ENCODE results near the gene CCDC6.
A peak's percentile ranks its signal among the peaks of the same experiment; 100 is the strongest.
"Not testable (repeated sequence)": the region's sequence is repeated elsewhere in the genome, so short reads cannot be mapped to it uniquely, and the experiment has no call there.

Gene CCDC6

GRCh38 chr10:59812519-59813122 is 93.7 kb downstream of the CCDC6 start:
- no peak for DNase-seq (ENCODE audit: low spot score)

- no peak for DNase-seq (ENCODE audit: low spot score)
Measured at GRCh38 chr10:59809644-59809974, 96.7 kb downstream of the CCDC6 start.

GRCh38 chr10:59808896-59809643 is 97.3 kb downstream of the CCDC6 start:
- DNase-seq (ENCODE audit: low spot score): peak; percentile 68

- DNase-seq (ENCODE audit: low spot score): no peak
Measured at GRCh38 chr10:59807629-59808620, 98.4 kb downstream of the CCDC6 start.

- peak; percentile 24 for DNase-seq (ENCODE audit: low spot score)
Measured at GRCh38 chr10:59805014-59805413, 101.3 kb downstream of the CCDC6 start.

- DNase-seq (ENCODE audit: low spot score): no peak
Measured at GRCh38 chr10:59804220-59804619, 102.1 kb downstream of the CCDC6 start.

- no peak for DNase-seq (ENCODE audit: low spot score)
Measured at GRCh38 chr10:59803714-59804113, 102.6 kb downstream of the CCDC6 start.

GRCh38 chr10:59801171-59801570 is 105.2 kb downstream of the CCDC6 start:
- DNase-seq (ENCODE audit: low spot score): no peak

GRCh38 chr10:59799421-59799820 is 106.9 kb downstream of the CCDC6 start:
- DNase-seq (ENCODE audit: low spot score): no peak

- DNase-seq (ENCODE audit: low spot score): no peak
Measured at GRCh38 chr10:59793919-59794318, 112.4 kb downstream of the CCDC6 start.

GRCh38 chr10:59792812-59793211 is 113.5 kb downstream of the CCDC6 start:
- DNase-seq (ENCODE audit: low spot score): no peak

GRCh38 chr10:59791601-59792000 is 114.8 kb downstream of the CCDC6 start:
- DNase-seq (ENCODE audit: low spot score): no peak

- DNase-seq (ENCODE audit: low spot score): not testable (repeated sequence)
Measured at GRCh38 chr10:59790080-59790479, 116.3 kb downstream of the CCDC6 start.

- not testable (repeated sequence) for DNase-seq (ENCODE audit: low spot score)
Measured at GRCh38 chr10:59788914-59789313, 117.4 kb downstream of the CCDC6 start.

GRCh38 chr10:59787032-59787431 is 119.3 kb downstream of the CCDC6 start:
- DNase-seq (ENCODE audit: low spot score): not testable (repeated sequence)

- DNase-seq (ENCODE audit: low spot score): not testable (repeated sequence)
Measured at GRCh38 chr10:59785476-59785875, 120.9 kb downstream of the CCDC6 start.

- DNase-seq (ENCODE audit: low spot score): no peak
Measured at GRCh38 chr10:59781511-59781910, 124.8 kb downstream of the CCDC6 start.

GRCh38 chr10:59779756-59780533 is 126.4 kb downstream of the CCDC6 start:
- DNase-seq (ENCODE audit: low spot score): no peak

- no peak for DNase-seq (ENCODE audit: low spot score)
Measured at GRCh38 chr10:59774451-59774850, 131.9 kb downstream of the CCDC6 start.

GRCh38 chr10:59773088-59773487 is 133.3 kb downstream of the CCDC6 start:
- DNase-seq (ENCODE audit: low spot score): no peak

- DNase-seq (ENCODE audit: low spot score): no peak
Measured at GRCh38 chr10:59771162-59771807, 135.1 kb downstream of the CCDC6 start.
